ENCODE data around the gene CDH23.

CDH23 gene

GRCh38 chr10:71663311-71663710, 266.6 kb downstream of the CDH23 start:
- Histone ChIP-seq H3K9ac (ENCODE audit: insufficient read length, low read depth) (no peak overlapping the region), H3K9me3 (ENCODE audit: insufficient read depth, low read length) (no peaks in the 10 kb centered on the region), H3K27me3 (ENCODE audit: insufficient read depth, insufficient read length) (peaks cover 39% of the 10 kb centered on the region), H3K4me3 (ENCODE audit: insufficient read length, low read depth) (no peak overlapping the region), H3K36me3 (ENCODE audit: insufficient read depth, insufficient read length, low read length) (no peaks in the 10 kb centered on the region), H3K4me1 (ENCODE audit: insufficient read depth, insufficient read length) (peaks cover 18% of the 10 kb centered on the region)
- TF ChIP-seq SUZ12 (IDR thresholded peaks at IDR 0.05; ENCODE audit: extremely low read depth, insufficient read depth, insufficient read length): no peak
- TF ChIP-seq YY1 (IDR thresholded peaks at IDR 0.05; ENCODE audit: insufficient read depth, insufficient read length): no peak
- TF ChIP-seq ZNF274 (IDR thresholded peaks at IDR 0.05; ENCODE audit: low read depth, low read length): no peak
- no peak for DNase-seq (ENCODE audit: low read depth, low spot score)

- Histone ChIP-seq H3K4me3 (ENCODE audit: insufficient read length, low read depth) (no peak overlapping the region), H3K4me1 (ENCODE audit: insufficient read depth, insufficient read length) (peaks cover 8% of the 10 kb centered on the region), H3K9me3 (ENCODE audit: insufficient read depth, low read length) (no peaks in the 10 kb centered on the region), H3K36me3 (ENCODE audit: insufficient read depth, insufficient read length, low read length) (no peaks in the 10 kb centered on the region), H3K9ac (ENCODE audit: insufficient read length, low read depth) (no peak overlapping the region), H3K27me3 (ENCODE audit: insufficient read depth, insufficient read length) (peaks cover 26% of the 10 kb centered on the region)
- TF ChIP-seq SUZ12 (IDR thresholded peaks at IDR 0.05; ENCODE audit: extremely low read depth, insufficient read depth, insufficient read length): no peak
- TF ChIP-seq YY1 (IDR thresholded peaks at IDR 0.05; ENCODE audit: insufficient read depth, insufficient read length): no peak
- no peak for TF ChIP-seq ZNF274 (IDR thresholded peaks at IDR 0.05; ENCODE audit: low read depth, low read length)
- DNase-seq (ENCODE audit: low read depth, low spot score): no peak
Observed at GRCh38 chr10:71664585-71664984, 267.9 kb downstream of the CDH23 start.

GRCh38 chr10:71665456-71665855, 268.7 kb downstream of the CDH23 start:
- Histone ChIP-seq H3K4me3 (ENCODE audit: insufficient read length, low read depth) (no peak overlapping the region), H3K9me3 (ENCODE audit: insufficient read depth, low read length) (no peaks in the 10 kb centered on the region), H3K9ac (ENCODE audit: insufficient read length, low read depth) (no peak overlapping the region), H3K36me3 (ENCODE audit: insufficient read depth, insufficient read length, low read length) (no peaks in the 10 kb centered on the region), H3K4me1 (ENCODE audit: insufficient read depth, insufficient read length) (peaks cover 8% of the 10 kb centered on the region), H3K27me3 (ENCODE audit: insufficient read depth, insufficient read length) (peaks cover 20% of the 10 kb centered on the region)
- DNase-seq (ENCODE audit: low read depth, low spot score): no peak
- no peak for TF ChIP-seq ZNF274 (IDR thresholded peaks at IDR 0.05; ENCODE audit: low read depth, low read length)
- TF ChIP-seq SUZ12 (IDR thresholded peaks at IDR 0.05; ENCODE audit: extremely low read depth, insufficient read depth, insufficient read length): no peak
- TF ChIP-seq YY1 (IDR thresholded peaks at IDR 0.05; ENCODE audit: insufficient read depth, insufficient read length): no peak

- TF ChIP-seq ZNF274 (IDR thresholded peaks at IDR 0.05; ENCODE audit: low read depth, low read length) (no peak), SUZ12 (IDR thresholded peaks at IDR 0.05; ENCODE audit: extremely low read depth, insufficient read depth, insufficient read length) (no peak), YY1 (IDR thresholded peaks at IDR 0.05; ENCODE audit: insufficient read depth, insufficient read length) (no peak)
- H3K36me3 ChIP-seq (ENCODE audit: insufficient read depth, insufficient read length, low read length): no peaks in the 10 kb centered on the region
- H3K4me3 ChIP-seq (ENCODE audit: insufficient read length, low read depth): no peak overlapping the region
- H3K9me3 ChIP-seq (ENCODE audit: insufficient read depth, low read length): no peaks in the 10 kb centered on the region
- no peak for DNase-seq (ENCODE audit: low read depth, low spot score)
- peaks cover 8% of the 10 kb centered on the region for H3K4me1 ChIP-seq (ENCODE audit: insufficient read depth, insufficient read length)
- H3K9ac ChIP-seq (ENCODE audit: insufficient read length, low read depth): no peak overlapping the region
- peaks cover 10% of the 10 kb centered on the region for H3K27me3 ChIP-seq (ENCODE audit: insufficient read depth, insufficient read length)
Observed at GRCh38 chr10:71666639-71667386, 270.1 kb downstream of the CDH23 start.

GRCh38 chr10:71667387-71667752, 270.6 kb downstream of the CDH23 start:
- no peaks in the 10 kb centered on the region for H3K36me3 ChIP-seq (ENCODE audit: insufficient read depth, insufficient read length, low read length)
- DNase-seq (ENCODE audit: low read depth, low spot score): no peak
- H3K4me1 ChIP-seq (ENCODE audit: insufficient read depth, insufficient read length): peaks cover 9% of the 10 kb centered on the region
- H3K9ac ChIP-seq (ENCODE audit: insufficient read length, low read depth): no peak overlapping the region
- H3K4me3 ChIP-seq (ENCODE audit: insufficient read length, low read depth): no peak overlapping the region
- H3K9me3 ChIP-seq (ENCODE audit: insufficient read depth, low read length): no peaks in the 10 kb centered on the region
- H3K27me3 ChIP-seq (ENCODE audit: insufficient read depth, insufficient read length): peaks cover 9% of the 10 kb centered on the region
- TF ChIP-seq YY1 (IDR thresholded peaks at IDR 0.05; ENCODE audit: insufficient read depth, insufficient read length) (no peak), SUZ12 (IDR thresholded peaks at IDR 0.05; ENCODE audit: extremely low read depth, insufficient read depth, insufficient read length) (no peak), ZNF274 (IDR thresholded peaks at IDR 0.05; ENCODE audit: low read depth, low read length) (no peak)

GRCh38 chr10:71671994-71672946, 275.6 kb downstream of the CDH23 start:
- Histone ChIP-seq H3K4me3 (ENCODE audit: insufficient read length, low read depth) (no peak overlapping the region), H3K27me3 (ENCODE audit: insufficient read depth, insufficient read length) (peaks cover 9% of the 10 kb centered on the region), H3K4me1 (ENCODE audit: insufficient read depth, insufficient read length) (peaks cover 3% of the 10 kb centered on the region), H3K9ac (ENCODE audit: insufficient read length, low read depth) (no peak overlapping the region), H3K36me3 (ENCODE audit: insufficient read depth, insufficient read length, low read length) (no peaks in the 10 kb centered on the region), H3K9me3 (ENCODE audit: insufficient read depth, low read length) (no peaks in the 10 kb centered on the region)
- DNase-seq (ENCODE audit: low read depth, low spot score): no peak
- no peak for TF ChIP-seq SUZ12 (IDR thresholded peaks at IDR 0.05; ENCODE audit: extremely low read depth, insufficient read depth, insufficient read length)
- TF ChIP-seq ZNF274 (IDR thresholded peaks at IDR 0.05; ENCODE audit: low read depth, low read length): no peak
- no peak for TF ChIP-seq YY1 (IDR thresholded peaks at IDR 0.05; ENCODE audit: insufficient read depth, insufficient read length)

All from NT2/D1 (cell line).